Head of caudate nucleus (tissue), 42 donors: ENCODE results near the gene NR6A1.

Experiments used
- DNase-seq, 42 donors: peaks; one replicate each; pipeline versions ENCODE4 v3.0.0 to v3.0.0-alpha.2; 2020 to 2021; ENCODE audit warnings: mixed read lengths in 7 of 42
- intact Hi-C: fragments of 100-400 bp; cut with DNase I; formaldehyde crosslinking; loops from one replicate; pipeline ENCODE4 v1.15.0; 2022

The NR6A1 gene

GRCh38 chr9:124767821-124768220 is 3.3 kb downstream of the NR6A1 start:
- intact Hi-C loops = no loop called here
- DNase-seq = no peak

GRCh38 chr9:124766815-124767554 is 4.1 kb downstream of the NR6A1 start:
- no peak for DNase-seq
- intact Hi-C loops = no loop called here

- no peak for DNase-seq
- intact Hi-C loops = no loop called here
Observed at GRCh38 chr9:124766326-124766725, 4.8 kb downstream of the NR6A1 start.

- DNase-seq = no peak
- intact Hi-C loops = no loop called here
Observed at GRCh38 chr9:124765439-124765835, 5.7 kb downstream of the NR6A1 start.

- no peak for DNase-seq
- intact Hi-C loops = no loop called here
Observed at GRCh38 chr9:124764774-124765438, 6.2 kb downstream of the NR6A1 start.

- intact Hi-C loops = no loop called here
- no peak for DNase-seq
Observed at GRCh38 chr9:124762633-124763032, 8.5 kb downstream of the NR6A1 start.

- no peak for DNase-seq
- intact Hi-C loops = no loop called here
Observed at GRCh38 chr9:124761710-124762109, 9.4 kb downstream of the NR6A1 start.

GRCh38 chr9:124761196-124761595 is 9.9 kb downstream of the NR6A1 start:
- intact Hi-C loops = no loop called here
- no peak for DNase-seq

GRCh38 chr9:124760719-124761118 is 10.4 kb downstream of the NR6A1 start:
- DNase-seq = no peak
- intact Hi-C loops = no loop called here

GRCh38 chr9:124759327-124759726 is 11.8 kb downstream of the NR6A1 start:
- no peak for DNase-seq
- intact Hi-C loops = no loop called here

- no peak for DNase-seq
- intact Hi-C loops = no loop called here
Observed at GRCh38 chr9:124758691-124759090, 12.4 kb downstream of the NR6A1 start.

GRCh38 chr9:124758061-124758460 is 13.1 kb downstream of the NR6A1 start:
- intact Hi-C loops = no loop called here
- peak in 2 of 42 donors; percentile 8 to 48 for DNase-seq

- intact Hi-C loops = no loop called here
- DNase-seq = no peak
Observed at GRCh38 chr9:124757616-124758015, 13.5 kb downstream of the NR6A1 start.

GRCh38 chr9:124756011-124756410 is 15.1 kb downstream of the NR6A1 start:
- intact Hi-C loops = no loop called here
- no peak for DNase-seq

GRCh38 chr9:124755061-124755460 is 16.1 kb downstream of the NR6A1 start:
- intact Hi-C loops = no loop called here
- DNase-seq = no peak

GRCh38 chr9:124754289-124754688 is 16.8 kb downstream of the NR6A1 start:
- intact Hi-C loops = no loop called here
- DNase-seq = no peak

- DNase-seq = no peak
- intact Hi-C loops = no loop called here
Observed at GRCh38 chr9:124752967-124753366, 18.1 kb downstream of the NR6A1 start.

GRCh38 chr9:124749781-124750180 is 21.3 kb downstream of the NR6A1 start:
- intact Hi-C loops = no loop called here
- DNase-seq = no peak

GRCh38 chr9:124749284-124749683 is 21.8 kb downstream of the NR6A1 start:
- intact Hi-C loops = no loop called here
- DNase-seq = no peak

- no peak for DNase-seq
- intact Hi-C loops = no loop called here
Observed at GRCh38 chr9:124747065-124747464, 24.0 kb downstream of the NR6A1 start.
